ENCODE data around the gene KLRK1. TPM values are rescaled to one million over a fixed set of nuclear protein-coding genes. Genes with fewer than 3 reads are reported as not detected.
"Not testable (repeated sequence)": the region's sequence is repeated elsewhere in the genome, so short reads cannot be mapped to it uniquely, and the experiment has no call there.

The KLRK1 gene
- total and polyA plus RNA-seq, 4 donors = 0.98 to 4.0 (median 1.4) TPM

DNA sequence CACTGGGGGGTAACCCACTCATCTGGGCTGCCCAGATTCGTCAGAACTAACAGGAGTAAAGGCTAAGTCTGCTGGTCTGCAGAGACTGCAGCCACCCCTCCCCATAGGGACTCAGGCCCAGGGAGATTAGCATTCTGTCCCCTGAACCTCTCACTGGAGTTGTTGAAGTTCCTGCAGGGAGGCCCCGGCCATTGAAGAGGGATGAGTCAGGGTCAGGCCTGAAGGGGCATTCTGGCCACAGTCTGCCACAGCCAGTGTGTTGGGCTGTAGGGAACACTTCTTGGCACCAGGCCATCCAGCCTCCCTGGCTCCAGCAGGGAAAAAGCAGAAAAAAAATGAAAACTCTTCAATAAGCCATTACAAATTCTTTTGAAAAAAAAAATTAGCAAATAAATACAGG, 35.3 kb downstream of the KLRK1 start:
- 74% methylated on average over 2 of the region's 2 CpGs for WGBS
- Histone ChIP-seq H3K9ac (ENCODE audit: low read depth in 1 of 2, low read length in 2 of 2) (no peak overlapping the region), H3K4me1 (ENCODE audit: control insufficient read depth in 4 of 4, insufficient read depth in 4 of 4, low read length in 3 of 4) (no peaks in the 10 kb centered on the region), H3K9me3 (ENCODE audit: control insufficient read depth in 4 of 4, low read length in 3 of 4) (peaks cover 0 to 2% (median 0%) of the 10 kb centered on the region in 4 donors), H3K27ac (ENCODE audit: low read depth in 1 of 2, low read length in 2 of 2) (no peak overlapping the region), H3K36me3 (ENCODE audit: control insufficient read depth in 4 of 4, insufficient read depth in 3 of 4, low read depth in 1 of 4, low read length in 3 of 4) (no peaks in the 10 kb centered on the region), H3K27me3 (ENCODE audit: control insufficient read depth in 4 of 4, insufficient read depth in 4 of 4, low read length in 3 of 4) (peaks cover 0 to 4% (median 0%) of the 10 kb centered on the region in 4 donors), H3K4me3 (ENCODE audit: low read depth in 1 of 3, low read length in 3 of 3) (no peak overlapping the region)
- TF ChIP-seq EGR1 (IDR thresholded peaks at IDR 0.05; ENCODE audit: low read depth in 2 of 2) (no peak), TAF1 (conservative IDR thresholded peaks at IDR 0.05) (no peak), GABPA (IDR thresholded peaks at IDR 0.05 in 1 of 2, conservative IDR thresholded peaks at IDR 0.05 in 1 of 2) (no peak), FOXA1 (IDR thresholded peaks at IDR 0.05) (no peak)
- TF ChIP-seq, protein P1, sequence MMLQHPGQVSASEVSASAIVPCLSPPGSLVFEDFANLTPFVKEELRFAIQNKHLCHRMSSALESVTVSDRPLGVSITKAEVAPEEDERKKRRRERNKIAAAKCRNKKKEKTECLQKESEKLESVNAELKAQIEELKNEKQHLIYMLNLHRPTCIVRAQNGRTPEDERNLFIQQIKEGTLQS (IDR thresholded peaks at IDR 0.05) = no peak
- no peak for DNase-seq (ENCODE audit: low spot score)

DNA sequence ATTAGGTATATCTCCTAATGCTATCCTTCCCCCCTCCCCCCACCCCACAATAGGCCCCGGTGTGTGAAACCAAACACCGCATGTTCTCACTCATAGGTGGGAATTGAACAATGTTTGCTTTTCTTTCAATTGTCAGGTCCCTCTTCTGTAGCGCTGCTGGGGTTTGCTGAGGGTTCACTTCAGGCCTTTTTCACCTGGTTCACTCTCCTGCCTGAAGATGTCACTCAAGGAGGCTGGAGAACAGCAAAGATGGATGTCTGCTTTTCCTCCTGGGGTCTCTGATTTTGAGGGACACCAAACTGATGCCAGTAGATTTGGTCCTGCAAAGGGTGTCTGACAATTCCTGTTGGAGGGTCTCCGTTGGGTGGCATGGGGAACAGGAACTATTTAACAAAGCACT, 35.8 kb downstream of the KLRK1 start:
- Histone ChIP-seq H3K4me3 (ENCODE audit: low read depth in 1 of 3, low read length in 3 of 3) (no peak overlapping the region), H3K4me1 (ENCODE audit: control insufficient read depth in 4 of 4, insufficient read depth in 4 of 4, low read length in 3 of 4) (no peaks in the 10 kb centered on the region), H3K27ac (ENCODE audit: low read depth in 1 of 2, low read length in 2 of 2) (no peak overlapping the region), H3K9me3 (ENCODE audit: control insufficient read depth in 4 of 4, low read length in 3 of 4) (peaks cover 0 to 2% (median 0%) of the 10 kb centered on the region in 4 donors), H3K9ac (ENCODE audit: low read depth in 1 of 2, low read length in 2 of 2) (no peak overlapping the region), H3K36me3 (ENCODE audit: control insufficient read depth in 4 of 4, insufficient read depth in 3 of 4, low read depth in 1 of 4, low read length in 3 of 4) (no peaks in the 10 kb centered on the region), H3K27me3 (ENCODE audit: control insufficient read depth in 4 of 4, insufficient read depth in 4 of 4, low read length in 3 of 4) (peaks cover 0 to 4% (median 0%) of the 10 kb centered on the region in 4 donors)
- DNase-seq (ENCODE audit: low spot score) = no peak
- 63% methylated on average over 4 of the region's 4 CpGs for WGBS
- TF ChIP-seq, protein P2, sequence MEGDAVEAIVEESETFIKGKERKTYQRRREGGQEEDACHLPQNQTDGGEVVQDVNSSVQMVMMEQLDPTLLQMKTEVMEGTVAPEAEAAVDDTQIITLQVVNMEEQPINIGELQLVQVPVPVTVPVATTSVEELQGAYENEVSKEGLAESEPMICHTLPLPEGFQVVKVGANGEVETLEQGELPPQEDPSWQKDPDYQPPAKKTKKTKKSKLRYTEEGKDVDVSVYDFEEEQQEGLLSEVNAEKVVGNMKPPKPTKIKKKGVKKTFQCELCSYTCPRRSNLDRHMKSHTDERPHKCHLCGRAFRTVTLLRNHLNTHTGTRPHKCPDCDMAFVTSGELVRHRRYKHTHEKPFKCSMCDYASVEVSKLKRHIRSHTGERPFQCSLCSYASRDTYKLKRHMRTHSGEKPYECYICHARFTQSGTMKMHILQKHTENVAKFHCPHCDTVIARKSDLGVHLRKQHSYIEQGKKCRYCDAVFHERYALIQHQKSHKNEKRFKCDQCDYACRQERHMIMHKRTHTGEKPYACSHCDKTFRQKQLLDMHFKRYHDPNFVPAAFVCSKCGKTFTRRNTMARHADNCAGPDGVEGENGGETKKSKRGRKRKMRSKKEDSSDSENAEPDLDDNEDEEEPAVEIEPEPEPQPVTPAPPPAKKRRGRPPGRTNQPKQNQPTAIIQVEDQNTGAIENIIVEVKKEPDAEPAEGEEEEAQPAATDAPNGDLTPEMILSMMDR (IDR thresholded peaks at IDR 0.05; ENCODE audit: low read depth, low read length, missing input control) = no peak
- no peak for TF ChIP-seq FOXA1 (IDR thresholded peaks at IDR 0.05)
- TF ChIP-seq SP1 (IDR thresholded peaks at IDR 0.05) = no peak
- no peak for TF ChIP-seq RAD21 (IDR thresholded peaks at IDR 0.05)
- TF ChIP-seq, protein P3, sequence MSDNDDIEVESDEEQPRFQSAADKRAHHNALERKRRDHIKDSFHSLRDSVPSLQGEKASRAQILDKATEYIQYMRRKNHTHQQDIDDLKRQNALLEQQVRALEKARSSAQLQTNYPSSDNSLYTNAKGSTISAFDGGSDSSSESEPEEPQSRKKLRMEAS (IDR thresholded peaks at IDR 0.05) = no peak
- no peak for TF ChIP-seq GABPA (IDR thresholded peaks at IDR 0.05 in 1 of 2, conservative IDR thresholded peaks at IDR 0.05 in 1 of 2)
- no peak for TF ChIP-seq TAF1 (conservative IDR thresholded peaks at IDR 0.05)
- TF ChIP-seq, protein P1 (IDR thresholded peaks at IDR 0.05) = no peak
- TF ChIP-seq JUND (IDR thresholded peaks at IDR 0.05) = no peak

DNA sequence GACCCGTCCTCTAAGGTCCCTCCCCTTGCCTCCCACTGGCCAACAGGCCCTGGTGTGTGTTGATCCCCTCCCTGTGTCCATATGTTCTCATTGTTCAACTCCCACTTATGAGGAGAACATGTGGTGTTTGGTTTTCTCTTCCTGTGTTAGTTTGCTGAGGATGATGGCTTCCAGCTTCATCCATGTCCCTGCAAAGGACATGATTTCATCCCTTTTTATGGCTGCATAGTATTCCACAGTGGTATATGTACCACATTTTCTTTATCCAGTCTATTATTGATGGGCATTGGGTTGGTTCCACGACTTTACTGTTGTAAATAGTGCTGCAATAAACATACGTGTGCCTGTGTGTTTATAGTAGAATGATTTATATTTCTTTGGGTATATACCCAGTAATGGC, 38.4 kb downstream of the KLRK1 start:
- not testable (repeated sequence) for DNase-seq (ENCODE audit: low spot score); H3K36me3 ChIP-seq (ENCODE audit: control insufficient read depth in 4 of 4, insufficient read depth in 3 of 4, low read depth in 1 of 4, low read length in 3 of 4); H3K4me3 ChIP-seq (ENCODE audit: low read depth in 1 of 3, low read length in 3 of 3); H3K27me3 ChIP-seq (ENCODE audit: control insufficient read depth in 4 of 4, insufficient read depth in 4 of 4, low read length in 3 of 4); H3K9ac ChIP-seq (ENCODE audit: low read depth in 1 of 2, low read length in 2 of 2); H3K27ac ChIP-seq (ENCODE audit: low read depth in 1 of 2, low read length in 2 of 2); H3K9me3 ChIP-seq (ENCODE audit: control insufficient read depth in 4 of 4, low read length in 3 of 4); H3K4me1 ChIP-seq (ENCODE audit: control insufficient read depth in 4 of 4, insufficient read depth in 4 of 4, low read length in 3 of 4)
- WGBS = 50% methylated on average over 3 of the region's 3 CpGs
